Epithelial cell of proximal tubule (primary cell): ENCODE results near the gene TSPAN17. TPM values are rescaled to one million over a fixed set of nuclear protein-coding genes. Genes with fewer than 3 reads are reported as not detected.

ENCODE experiments used
- DNase-seq: peaks from one replicate; pipeline ENCODE4 v3.0.0-alpha.2; 2011; ENCODE audit warnings: low read depth
- H3K4me3 ChIP-seq: 2 replicates; pipeline ENCODE4 v1.5.1; 2011; ENCODE audit warnings: low read depth, mild to moderate bottlenecking, low read length
- total RNA-seq: library from RNA; depleted of rRNA; stranded (reverse); fragments of >200 nt; gene quantifications from 2 replicates; pipeline ENCODE4 v1.2.3, GENCODE V29; 2015
- TF ChIP-seq, protein P1 (sequence below): conservative IDR thresholded peaks from 2 replicates; pipeline ENCODE4 v1.5.1; 2012; ENCODE audit warnings: low read depth, mild to moderate bottlenecking, low read length

The TSPAN17 gene
- total RNA-seq, 1 donor from 2014 or later: 29.1 TPM

DNA sequence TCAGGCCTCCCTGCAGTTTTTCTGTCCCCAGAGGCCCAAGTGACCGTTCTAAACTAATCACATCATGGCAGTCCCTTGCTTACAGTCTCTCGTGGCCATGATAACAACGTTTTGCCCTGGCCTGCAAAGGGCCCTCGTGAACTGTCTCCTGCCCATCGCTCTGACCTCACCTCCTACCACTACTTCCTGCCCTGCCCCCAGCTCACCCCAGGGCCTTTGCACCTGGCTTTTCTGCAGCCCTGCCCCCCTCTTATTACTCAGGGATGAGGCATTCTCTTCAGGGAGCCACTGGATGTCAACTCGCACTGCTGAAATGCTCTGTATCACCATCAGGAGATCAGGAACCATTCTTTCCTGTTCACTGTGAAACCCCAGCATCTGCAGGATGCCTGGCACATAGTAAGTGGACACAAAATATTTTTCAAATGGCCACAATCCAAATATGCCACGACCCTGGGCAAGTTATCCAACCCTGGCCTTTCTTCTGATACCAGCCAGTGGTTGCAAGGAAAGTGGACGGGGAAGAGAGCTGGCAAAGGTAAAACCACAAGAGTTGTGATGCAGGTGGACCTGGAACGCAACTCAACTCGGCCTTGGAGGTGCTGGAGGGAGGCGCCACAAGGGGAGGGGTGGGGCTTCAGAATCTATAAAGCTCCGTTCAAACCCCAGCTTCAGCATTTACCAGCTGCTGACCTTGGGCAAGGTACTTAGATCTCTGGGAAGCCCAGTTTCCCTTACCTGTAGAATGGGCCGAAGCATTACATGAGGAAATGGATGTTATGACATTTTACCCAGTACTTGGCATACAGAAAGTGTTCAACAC lies 18.7 kb upstream of the TSPAN17 start:
- TF ChIP-seq, protein P1, sequence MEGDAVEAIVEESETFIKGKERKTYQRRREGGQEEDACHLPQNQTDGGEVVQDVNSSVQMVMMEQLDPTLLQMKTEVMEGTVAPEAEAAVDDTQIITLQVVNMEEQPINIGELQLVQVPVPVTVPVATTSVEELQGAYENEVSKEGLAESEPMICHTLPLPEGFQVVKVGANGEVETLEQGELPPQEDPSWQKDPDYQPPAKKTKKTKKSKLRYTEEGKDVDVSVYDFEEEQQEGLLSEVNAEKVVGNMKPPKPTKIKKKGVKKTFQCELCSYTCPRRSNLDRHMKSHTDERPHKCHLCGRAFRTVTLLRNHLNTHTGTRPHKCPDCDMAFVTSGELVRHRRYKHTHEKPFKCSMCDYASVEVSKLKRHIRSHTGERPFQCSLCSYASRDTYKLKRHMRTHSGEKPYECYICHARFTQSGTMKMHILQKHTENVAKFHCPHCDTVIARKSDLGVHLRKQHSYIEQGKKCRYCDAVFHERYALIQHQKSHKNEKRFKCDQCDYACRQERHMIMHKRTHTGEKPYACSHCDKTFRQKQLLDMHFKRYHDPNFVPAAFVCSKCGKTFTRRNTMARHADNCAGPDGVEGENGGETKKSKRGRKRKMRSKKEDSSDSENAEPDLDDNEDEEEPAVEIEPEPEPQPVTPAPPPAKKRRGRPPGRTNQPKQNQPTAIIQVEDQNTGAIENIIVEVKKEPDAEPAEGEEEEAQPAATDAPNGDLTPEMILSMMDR: no peak
- no peak for DNase-seq
- H3K4me3 ChIP-seq: no peak overlapping the region

DNA sequence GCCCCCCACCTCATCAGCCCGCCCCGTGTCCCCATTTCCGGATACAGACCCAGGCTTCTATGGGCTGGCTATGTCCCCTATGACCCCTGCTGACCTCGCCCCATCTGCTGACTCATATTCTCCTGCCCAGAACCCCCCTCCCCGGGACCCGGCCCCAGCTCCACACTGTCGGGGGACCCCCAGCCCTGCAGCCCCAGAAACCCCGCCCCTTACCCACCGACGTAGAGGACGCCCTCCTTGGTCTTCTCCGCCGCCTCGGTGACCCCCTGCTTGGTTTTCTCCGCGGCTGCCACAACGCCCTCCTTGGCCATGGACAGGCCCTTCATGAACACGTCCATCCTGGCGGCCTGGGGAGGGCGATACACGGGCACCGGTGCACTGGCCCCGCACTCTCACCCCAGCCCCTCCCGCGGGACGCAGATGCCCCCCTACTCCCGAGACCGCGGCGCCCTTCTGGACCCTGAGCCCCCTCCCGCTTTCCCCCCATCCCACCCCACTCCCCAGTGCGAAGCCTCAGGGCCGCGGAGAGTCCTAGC lies 17.9 kb upstream of the TSPAN17 start:
- no peak overlapping the region for H3K4me3 ChIP-seq
- TF ChIP-seq, protein P1: no peak
- no peak for DNase-seq

DNA sequence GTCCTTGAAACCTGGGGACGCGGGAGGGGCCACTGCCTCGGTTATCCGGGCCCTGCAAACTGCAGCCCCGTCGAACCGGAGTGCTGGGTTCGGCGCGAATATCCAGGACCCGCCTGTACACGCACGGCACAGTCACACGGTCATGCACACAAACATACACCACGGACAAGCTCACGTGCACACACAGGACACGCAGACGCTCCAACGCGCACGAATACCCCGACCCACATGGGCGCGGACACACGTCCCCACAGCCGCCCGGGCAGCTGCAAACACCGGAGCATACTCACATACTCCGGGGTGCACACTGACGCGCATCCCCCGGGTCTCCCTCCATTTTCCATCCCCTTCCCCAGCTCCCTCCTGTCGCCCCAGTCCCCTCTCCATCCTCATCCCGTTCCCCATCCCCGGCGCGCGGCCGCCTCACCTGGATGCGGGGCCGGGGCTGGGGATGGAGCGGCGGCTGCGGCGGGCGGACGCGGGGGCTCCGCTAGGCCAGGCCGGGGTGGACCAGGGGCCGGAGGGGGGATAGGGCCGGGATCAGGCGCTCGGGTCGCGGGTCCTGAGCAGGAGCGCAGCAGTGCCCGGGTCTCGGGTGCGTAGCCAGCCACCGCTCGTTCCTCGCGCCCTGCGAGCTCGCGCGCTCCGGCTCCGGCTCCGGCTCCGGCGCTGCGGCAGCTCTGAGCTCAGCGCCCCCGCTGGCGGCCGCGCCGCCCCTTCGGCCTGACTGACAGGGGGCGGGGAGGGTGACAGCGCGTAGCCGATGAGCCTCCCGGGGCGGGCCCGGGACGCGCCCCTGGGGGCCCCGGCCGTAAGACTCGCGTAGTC lies 17.2 kb upstream of the TSPAN17 start, which contains the start of the genes EIF4E1B and SNCB:
Gene EIF4E1B, plus strand, starts transcription at position 823 of the 828 bp plus-strand sequence. CDS start 12,113 bp downstream, outside the sequence.
Gene SNCB, minus strand, starts transcription at position 682 of the 828 bp plus-strand sequence. CDS start 880 bp downstream, outside the sequence.
- peak within 1 kb of the TSS; percentile 50 for H3K4me3 ChIP-seq
- TF ChIP-seq, protein P1: peak; percentile 11
- no peak for DNase-seq

DNA sequence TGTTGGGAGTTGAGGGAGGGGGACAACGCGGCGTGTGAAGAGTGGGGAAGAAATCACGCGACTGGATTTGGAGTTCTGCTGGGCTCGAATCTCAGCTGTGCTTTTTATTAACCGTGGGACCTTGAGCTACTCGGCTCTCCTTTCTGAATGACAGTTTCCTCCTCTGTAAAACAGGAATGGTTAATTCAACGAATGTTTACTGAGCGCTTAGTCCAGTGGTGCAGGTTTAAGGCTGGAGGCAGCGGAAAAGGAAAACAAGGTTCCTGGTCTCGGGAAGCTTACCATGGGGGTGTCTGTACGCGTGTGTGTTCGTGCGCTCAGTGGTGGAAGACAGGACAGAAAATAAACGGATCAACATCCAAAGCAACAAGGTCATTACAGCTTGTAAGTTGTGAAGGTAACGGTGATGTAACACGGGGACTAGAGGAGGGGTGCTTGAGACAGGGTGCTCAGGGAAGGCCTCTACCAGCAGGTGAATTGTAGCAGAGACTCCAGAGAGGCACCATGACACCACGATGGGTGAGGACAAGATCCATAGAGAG lies 16.5 kb upstream of the TSPAN17 start:
- peak overlapping the region; percentile 50 for H3K4me3 ChIP-seq
- no peak for DNase-seq
- TF ChIP-seq, protein P1: no peak

DNA sequence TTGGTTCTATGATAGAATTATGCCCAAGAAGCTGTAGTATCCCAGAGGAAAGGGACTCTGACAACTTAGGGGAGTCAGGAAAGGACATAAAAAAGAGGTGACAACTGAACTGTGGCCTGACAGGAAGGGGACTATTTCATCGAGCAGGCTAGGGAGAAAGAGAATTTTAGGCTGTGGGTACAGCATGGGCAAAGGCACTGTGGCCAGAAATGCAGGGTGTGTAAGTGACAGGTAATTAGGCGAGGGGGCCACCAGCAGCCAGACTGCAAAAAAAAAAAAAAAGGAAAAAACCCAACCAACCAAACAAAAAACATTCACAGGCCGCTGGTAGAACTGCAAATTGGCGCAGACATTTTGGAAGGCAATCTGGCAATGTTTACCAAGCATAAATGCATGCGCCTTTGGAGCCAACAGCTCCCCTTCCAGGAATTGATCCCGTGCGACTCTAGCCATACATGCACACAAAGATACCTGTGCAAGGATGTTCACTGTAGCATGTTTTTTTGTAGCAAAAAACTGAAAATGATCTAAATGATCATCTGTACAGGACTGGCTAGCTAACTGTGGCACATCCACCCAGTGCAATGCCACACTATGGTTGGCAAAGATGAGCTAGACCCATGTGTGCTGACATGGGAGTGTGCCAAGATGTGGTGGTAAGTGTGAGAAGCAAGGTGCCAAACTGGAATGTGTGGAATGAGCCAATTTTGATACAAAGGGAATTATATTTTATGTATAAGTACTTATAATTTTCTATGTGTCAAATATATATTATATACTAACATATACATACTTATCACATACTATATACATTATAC lies 15.7 kb upstream of the TSPAN17 start:
- no peak for DNase-seq
- TF ChIP-seq, protein P1: no peak
- no peak overlapping the region for H3K4me3 ChIP-seq

DNA sequence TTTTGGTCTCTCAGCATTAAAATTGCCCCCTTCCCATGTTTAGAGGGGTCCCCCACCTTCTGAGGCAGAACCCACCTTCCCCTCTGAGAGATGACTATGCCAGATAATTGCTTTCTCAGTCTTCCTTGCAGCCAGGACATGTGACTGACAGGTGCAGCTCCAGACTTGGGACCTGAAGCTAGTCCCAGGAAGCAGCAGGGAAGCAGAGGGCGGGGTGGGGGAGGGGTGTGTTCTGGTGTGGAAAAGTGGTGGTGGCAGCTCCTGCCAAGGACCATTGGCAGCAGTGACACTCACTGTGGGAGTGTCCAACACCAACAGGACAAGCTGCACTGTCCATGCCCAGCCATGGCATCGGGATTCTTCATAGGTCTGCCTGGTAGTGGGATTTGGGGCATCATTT lies 14.5 kb upstream of the TSPAN17 start:
- TF ChIP-seq, protein P1: no peak
- H3K4me3 ChIP-seq: no peak overlapping the region
- no peak for DNase-seq
